ENCODE results near the gene ORC5.
A peak's percentile ranks its signal among the peaks of the same experiment; 100 is the strongest.

- peak; percentile 73 for TF ChIP-seq GATA3 (IDR thresholded peaks at IDR 0.05; ENCODE audit: low read depth, low read length)
- 0 out of 2 replicates have a peak, but pooled peaks have one; percentile 33 for TF ChIP-seq GATA2 (IDR thresholded peaks at IDR 0.05; ENCODE audit: low read depth, low read length)
These were observed 82.8 kb downstream of the ORC5 start for GRCh38 chr7:104124893-104125477.

All from SH-SY5Y (cell line).